ENCODE measurements around the gene NDUFAF5.

NDUFAF5 gene

DNA sequence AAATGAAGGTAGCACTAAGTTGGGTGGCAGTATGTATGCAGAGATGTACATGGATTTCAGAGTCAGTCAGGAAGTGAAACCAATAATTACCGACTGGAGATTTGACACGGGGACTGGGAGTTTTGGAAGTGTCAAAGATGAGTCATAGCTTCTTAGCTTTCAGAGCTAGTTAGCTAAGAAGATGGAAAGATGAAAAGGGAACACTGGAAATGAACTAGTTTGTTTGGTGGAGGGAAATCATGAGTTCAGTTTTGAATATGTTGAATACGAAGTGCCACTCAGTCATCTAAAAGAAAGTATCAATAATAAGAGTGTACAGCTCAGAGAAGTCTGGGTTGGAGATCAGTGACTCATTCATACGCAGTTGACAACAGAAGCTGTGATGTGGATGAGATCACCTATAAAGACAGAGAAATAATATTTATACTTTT lies 7.6 kb upstream of the NDUFAF5 start:
- no peak for DNase-seq (ENCODE audit: low read depth in 2 of 2)

DNA sequence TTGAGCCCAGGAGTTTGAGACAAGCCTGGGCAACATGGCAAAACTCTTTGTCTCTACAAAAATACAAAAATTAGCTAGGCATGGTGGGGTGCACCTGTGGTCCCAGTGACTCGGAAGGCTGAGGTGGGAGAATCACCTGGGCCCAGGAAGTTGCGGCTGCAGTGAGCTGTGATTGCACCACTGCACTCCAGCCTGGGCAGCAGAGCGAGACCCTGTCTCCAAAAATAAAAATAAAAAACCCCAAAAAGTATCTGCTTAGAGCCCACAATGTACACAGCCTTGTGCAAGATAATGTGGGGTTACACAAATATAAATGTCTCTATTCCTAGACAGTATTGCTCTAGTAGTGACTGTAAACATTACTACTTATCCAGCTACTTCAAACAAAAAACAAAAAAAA lies 6.0 kb upstream of the NDUFAF5 start:
- no peak for DNase-seq (ENCODE audit: low read depth in 2 of 2)

DNA sequence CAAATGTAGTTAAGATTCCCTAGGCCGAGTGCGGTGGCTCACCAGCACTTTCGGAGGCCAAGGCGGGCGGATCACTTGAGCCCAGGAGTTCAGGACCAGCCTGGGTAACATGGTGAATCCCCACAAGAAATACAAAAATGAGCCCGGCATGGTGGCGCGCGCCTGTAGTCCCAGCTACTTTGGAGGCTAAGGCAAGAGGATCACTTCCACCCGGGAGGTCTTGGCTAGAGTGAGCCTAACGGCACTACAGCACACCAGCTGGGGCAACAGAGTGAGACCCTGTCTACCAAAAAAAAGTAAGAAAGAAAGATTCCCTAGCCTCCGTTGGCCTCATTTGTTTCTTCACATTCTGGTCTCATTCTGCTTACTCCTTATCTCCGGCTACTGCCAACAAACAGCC lies 1.3 kb upstream of the NDUFAF5 start:
- no peak for DNase-seq (ENCODE audit: low read depth in 2 of 2)

DNA sequence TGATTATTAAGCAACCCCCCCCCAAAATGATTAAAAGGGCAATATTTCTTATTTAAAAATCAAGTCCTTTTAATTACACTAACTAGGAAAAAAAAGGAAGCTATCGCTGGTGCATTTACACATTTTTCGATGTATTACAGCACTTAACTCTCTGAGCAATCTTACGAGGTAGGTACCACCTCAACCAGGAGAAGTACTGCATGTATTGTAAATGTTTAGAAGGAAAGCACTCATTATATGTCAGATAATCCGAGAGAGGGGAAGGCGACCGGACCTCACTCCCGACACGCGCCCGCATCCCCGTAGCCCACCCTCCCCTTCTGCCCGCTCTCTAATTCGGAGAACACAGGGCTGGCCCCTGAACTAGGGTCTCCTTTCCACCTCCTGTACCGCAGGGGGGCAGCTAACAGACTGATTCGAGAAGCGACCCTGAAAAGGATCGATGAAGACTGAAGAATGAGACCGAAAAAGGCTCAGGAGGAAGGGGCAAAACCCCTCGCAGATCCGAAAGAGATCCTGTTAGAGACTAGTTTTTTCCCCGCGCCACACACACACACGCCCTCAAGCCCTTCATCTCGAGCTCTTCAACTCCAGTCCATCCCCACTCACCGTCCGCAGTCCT lies 446 bp upstream of the NDUFAF5 start:
- DNase-seq (ENCODE audit: low read depth in 2 of 2): no peak

DNA sequence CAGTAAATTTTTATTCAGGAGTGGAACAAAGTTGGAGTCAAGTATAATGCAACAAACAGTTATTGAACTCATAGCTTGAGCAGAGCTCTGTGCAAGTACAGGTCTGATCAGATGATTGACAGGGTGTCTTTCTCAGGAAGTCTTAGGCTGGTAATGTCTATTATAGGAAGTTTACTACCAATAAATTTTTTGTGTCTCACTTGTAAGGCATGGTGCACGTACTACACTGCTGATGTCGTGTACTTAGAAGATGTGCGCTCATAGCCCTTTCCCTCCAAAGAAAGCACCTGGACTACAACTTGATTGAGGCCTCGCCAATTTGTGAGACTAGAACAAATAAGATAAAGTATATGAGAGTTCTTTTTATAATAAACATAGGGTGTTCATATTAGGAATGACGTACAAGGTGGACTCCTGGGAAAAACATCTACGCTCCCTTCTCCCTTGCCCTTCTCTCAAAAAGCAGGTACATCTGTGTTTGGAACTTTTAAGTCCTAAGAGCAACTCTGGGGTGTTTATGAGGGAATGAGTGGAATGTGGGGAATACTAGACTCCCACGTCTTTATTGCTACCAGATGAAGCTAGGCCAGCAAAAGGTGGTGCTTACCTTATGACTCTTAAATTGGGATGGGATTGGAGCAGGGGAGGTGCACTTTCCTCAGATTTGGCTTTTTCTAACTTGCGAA lies 1.5 kb downstream of the NDUFAF5 start:
- DNase-seq (ENCODE audit: low read depth in 2 of 2): no peak

DNA sequence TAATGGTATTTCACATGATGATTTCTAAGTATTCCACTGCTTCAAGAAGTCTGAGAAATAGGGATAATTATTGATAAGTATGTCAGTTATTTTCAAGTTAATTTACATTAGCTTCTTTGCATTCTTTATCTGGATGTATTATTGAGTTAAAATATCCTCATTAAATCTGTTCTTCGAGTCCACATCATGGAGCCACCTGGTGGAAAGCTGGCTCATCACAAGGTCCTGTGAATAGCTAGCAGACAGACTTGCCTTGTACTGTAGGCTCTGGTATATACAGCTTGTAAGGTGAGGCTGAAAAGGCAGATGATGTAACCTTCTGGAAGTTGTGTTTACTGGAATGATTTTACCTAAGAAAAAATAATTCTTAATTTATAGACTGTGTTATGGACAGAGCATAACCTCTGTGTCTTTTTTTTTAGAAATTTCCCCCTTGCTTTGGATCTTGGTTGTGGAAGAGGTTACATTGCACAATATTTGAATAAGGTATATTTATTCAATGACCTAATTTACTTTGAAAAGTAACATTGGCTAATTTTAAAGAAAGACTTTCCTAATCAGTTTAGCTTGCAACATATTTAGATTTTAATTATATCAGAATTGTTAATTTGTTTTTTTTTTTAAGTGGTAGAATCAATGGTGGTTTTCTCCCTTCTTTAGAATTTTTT lies 3.5 kb downstream of the NDUFAF5 start:
- DNase-seq (ENCODE audit: low read depth in 2 of 2): no peak

DNA sequence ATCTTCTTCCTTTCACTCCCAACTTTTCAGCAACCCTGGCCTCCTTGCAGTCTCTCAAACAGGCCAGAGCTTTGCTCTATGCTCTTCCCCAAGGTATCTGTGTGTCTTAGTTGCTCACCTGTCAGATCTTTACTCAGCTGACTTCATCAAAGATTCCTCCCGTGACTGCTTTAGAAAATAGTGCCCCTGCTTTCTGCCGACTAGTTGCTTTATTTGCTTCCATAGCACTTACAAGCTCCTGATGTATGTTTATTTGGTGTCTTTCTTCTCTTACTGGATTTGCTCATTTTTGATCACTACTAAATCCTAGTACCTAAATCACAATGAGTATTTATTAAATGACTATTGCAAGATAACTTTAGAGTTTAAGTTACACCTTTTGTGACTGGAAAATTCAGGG lies 5.9 kb downstream of the NDUFAF5 start:
- DNase-seq (ENCODE audit: low read depth in 2 of 2): no peak

DNA sequence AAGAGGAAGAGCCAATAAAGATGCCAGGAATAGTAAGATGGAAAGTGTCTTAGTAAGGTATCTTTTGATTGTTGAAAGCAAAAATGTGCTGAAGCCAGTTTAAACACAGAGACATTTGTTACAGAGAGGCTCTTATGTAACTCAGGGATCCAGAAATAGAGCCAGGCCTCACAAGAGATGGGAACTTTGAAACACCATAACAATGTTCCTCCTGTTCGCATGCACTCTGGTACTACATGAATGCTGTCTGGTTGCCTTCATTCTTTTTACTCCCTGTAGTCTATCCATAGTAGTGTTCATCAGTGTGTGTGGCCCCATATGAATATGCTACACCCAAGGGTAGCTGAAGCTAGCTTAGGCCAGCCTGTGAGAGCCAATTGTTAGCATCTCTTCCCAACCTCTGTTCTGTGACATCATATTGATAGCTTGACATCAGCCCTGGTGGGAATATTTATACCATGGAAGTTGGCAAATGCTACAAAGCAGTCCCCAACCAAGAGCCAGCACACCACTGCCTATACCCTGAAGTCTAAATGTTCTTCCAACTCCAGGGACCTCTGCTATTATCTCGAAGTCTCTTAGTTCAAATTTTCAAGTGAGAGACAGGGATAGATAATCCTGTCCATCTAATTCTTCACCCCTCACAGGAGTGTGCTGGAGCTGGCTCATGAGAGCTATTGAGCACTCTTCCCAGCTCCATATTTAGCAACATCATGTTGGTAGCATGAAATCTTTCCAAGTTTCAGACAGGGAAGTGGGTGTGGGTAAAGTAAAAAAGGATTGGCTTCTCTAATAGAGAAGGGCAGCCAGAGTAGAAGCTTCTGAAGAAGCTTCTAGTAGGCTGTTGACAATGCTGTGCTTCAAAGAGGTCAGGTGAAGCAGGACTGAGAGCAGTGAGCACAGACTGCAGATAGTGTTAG lies 7.0 kb downstream of the NDUFAF5 start:
- no peak for DNase-seq (ENCODE audit: low read depth in 2 of 2)

DNA sequence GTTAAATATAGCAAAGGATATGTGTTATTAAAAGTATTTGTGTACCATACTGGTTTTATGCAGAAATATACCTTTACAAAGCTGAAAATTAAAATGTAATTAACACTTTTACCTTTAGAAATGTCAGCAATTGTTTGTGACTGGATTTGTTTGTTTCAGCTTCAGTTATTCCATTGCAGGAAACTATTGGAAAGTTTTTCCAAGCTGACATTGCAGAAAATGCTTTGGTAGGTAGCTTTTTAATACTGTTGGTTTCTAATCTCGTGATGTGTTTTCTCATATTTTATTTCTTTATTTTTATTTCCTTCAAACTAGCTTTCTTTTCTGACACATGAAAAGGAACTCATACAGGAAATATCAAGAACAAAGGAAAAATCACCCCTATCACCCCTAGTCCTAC lies 8.2 kb downstream of the NDUFAF5 start:
- DNase-seq (ENCODE audit: low read depth in 2 of 2): no peak

DNA sequence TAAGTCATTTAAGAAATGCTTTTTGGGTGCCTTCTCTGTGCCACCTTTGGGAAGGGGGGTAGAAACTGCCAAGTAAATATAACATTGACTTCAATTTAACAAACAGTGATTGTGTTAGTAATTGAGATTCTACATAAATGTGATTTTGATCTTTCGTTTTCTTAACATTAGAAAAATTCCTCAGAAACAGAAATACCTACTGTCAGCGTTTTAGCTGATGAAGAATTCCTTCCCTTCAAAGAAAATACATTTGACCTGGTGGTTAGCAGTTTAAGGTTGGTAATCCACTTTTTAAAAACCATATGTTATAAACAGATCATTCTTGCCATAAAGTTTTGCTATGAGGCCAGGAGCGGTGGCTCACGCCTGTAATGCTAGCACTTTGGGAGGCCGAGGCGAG lies 9.8 kb downstream of the NDUFAF5 start:
- DNase-seq (ENCODE audit: low read depth in 2 of 2): no peak

DNA sequence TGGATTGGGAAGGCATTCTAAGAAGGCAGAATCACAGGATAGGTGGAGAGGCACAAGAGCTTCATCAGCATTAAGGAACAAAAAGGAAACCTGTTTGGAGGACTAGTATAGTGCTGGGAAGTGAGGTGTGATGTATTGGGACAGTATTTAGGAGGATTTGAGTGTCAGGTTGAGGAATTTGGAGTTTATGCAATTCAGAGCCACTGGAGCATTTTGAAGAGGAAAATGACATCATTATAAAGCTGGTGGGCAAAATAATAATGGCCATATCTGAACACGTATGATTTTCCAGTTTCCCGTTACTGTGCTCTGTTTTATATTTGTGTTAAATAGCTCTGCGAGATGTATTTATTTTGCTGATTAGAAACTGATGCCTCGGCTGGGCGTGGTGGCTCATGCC lies 14.2 kb downstream of the NDUFAF5 start:
- no peak for DNase-seq (ENCODE audit: low read depth in 2 of 2)

DNA sequence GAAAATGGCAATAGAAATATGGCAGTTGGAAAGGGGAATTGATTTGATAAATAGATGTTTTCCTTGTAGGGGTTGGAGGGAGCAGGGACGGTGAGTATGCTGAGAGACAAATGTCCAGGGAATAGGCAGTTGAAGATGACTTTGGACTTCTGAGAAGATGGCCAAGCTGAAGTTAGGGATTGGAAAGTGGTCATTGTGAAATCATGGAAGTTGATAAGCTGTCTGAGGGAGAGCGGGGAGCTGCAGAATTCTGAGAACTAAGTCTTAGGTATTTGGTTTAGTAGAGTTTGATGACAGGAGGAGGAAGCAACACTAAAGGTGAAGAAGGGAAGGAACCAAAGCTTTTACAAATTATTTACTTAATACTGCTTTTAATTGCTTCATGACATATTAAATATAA lies 15.1 kb downstream of the NDUFAF5 start:
- no peak for DNase-seq (ENCODE audit: low read depth in 2 of 2)

DNA sequence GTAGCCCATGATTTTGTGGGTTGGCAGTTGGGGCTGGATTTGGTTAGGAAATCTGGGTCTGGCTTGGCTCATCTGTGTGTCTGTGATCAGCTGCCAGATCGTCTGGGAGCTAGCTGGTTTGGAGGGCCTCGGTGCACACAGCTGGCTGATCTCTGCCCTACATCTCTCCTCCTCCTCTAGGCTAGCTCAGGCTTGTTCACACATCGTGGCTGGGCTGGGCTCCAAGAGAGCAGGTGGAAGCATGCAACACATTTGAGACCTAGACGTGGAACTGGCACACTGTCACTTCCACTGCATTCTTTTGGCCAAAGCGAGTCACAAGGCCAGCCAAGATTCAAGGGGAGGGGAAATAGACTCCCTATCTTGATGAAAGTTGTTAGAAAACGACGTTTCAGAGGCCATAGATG lies 15.9 kb downstream of the NDUFAF5 start:
- DNase-seq (ENCODE audit: low read depth in 2 of 2): no peak

DNA sequence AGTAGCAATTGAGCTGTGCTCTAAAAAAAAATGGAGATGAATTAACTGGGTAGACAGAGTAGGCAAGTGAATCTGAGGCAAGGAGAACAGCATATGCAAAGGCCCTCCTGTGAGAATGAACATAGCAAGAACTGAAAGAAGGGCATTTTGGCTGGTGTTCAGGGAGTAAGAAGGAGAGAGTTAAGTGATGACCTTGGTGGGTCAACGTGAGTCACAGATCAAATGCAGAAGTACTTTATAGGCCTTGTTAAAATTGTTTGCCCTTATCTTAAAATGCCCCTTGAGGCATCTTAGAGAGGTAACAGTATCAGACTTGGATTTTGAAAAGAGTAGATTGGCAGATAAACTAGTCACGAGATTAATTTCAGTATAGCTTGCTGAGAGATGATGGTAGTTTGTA lies 24.5 kb downstream of the NDUFAF5 start:
- DNase-seq (ENCODE audit: low read depth in 2 of 2): no peak

DNA sequence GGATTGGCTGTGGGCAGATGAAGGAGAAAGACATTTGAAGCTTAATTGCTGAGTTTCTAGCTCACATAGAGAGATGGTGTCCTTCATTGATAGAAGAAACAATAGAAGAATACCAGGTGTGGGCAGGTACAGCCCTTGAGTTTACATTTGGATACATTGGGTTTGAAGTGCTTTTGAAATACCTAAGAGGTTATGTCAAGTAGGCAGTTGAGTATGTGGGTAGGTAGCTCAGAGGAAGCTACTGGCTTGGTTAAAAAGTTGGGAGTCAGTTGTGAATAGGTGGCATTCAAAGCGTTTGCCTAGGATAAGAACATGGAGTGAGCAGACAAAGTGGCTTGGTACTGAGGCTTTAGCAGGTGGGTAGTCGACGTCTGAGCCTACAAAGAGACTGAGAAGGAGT lies 25.0 kb downstream of the NDUFAF5 start:
- DNase-seq (ENCODE audit: low read depth in 2 of 2): no peak

DNA sequence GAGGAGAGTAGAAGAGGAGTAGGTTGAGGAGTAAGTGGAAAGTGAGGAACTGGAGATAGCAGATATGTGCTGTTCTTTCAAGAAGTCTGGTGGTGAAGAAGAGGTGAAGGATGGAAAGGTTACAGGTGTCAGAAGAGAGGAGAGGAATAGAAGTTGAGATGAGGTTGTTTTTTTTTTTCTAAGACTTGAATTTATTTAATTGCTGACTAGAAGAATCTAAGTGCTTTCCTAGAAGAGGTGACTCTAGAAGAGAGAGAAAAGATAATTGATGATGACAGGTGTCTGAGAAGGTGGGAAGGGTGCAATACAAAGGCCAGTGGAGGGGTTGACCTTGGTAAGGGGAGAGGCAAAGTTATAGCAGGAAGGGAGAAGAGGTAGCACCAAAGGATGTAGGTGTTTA lies 25.6 kb downstream of the NDUFAF5 start:
- DNase-seq (ENCODE audit: low read depth in 2 of 2): no peak

DNA sequence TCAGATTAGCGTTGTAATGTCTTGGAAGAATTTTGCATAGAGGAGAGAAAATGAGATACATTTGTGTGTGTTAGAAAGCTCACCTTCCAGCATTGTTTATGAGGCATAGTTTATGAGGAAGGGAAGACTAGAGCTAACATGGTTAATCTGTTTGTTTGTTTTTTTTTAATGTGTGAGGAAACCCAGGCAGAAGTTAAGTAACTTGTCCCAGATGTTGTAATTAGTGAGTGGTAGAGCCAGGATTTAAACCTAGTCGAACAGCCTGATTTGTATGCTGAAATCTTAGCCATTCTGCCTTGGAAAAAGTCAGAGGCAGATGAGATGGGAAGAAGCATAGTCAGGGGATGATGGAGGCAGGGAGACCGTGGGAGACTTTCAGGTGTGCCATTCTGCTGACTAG lies 29.1 kb downstream of the NDUFAF5 start:
- DNase-seq (ENCODE audit: low read depth in 2 of 2): no peak

DNA sequence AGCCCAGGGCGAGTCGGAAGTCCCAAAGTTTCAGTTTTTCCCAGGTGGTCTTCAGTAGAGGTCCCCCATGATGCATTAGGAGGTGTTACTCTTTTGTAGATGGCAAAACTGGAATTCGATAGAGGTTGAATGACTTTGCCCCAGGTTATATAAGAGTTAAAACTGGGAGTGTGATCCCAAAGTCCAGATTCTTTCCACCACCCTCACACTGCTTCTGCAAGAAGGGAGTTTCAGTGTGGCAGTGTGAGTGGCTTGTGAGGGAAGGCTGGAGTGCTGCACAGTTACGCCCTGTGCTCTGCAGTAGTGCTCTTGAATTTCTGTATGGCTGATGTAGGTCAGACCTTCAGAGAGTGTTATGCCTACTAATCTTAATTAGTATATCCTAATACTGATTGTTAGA lies 29.8 kb downstream of the NDUFAF5 start:
- DNase-seq (ENCODE audit: low read depth in 2 of 2): no peak

DNA sequence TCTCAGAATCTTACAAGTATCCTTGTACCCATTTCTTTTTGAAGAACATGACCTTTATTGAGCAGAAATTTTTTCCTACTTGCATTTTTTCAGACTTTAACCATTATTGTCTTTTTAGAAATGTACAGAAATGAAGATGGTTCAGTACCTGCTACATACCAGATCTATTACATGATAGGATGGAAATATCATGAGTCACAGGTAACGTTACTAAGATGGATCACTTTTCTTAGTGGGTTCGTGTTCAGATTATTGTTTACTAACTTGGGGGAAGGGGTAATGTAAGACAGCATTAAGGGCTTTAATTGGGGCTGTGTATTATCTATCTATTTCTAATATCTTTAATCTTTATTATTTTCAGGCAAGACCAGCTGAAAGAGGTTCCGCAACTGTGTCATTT lies 31.9 kb downstream of the NDUFAF5 start:
- no peak for DNase-seq (ENCODE audit: low read depth in 2 of 2)

DNA sequence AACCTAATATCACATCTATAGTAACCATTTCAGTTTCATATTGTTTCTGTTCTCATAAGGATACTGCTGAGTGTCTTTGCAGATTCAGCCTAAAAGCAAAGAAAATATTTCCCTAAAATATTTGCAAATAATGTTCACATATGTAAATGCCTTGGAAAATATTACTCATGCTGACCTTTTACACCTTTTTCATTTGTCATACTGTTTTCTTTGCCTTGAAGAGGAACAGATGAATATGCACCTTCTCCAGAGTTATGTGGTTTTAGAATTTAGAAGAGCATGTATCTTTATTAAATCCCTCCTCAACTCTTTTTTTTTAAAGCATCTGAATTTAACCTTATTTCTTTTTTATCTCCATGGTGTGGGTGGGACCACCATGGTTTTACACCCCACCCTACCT lies 32.5 kb downstream of the NDUFAF5 start:
- no peak for DNase-seq (ENCODE audit: low read depth in 2 of 2)

DNA sequence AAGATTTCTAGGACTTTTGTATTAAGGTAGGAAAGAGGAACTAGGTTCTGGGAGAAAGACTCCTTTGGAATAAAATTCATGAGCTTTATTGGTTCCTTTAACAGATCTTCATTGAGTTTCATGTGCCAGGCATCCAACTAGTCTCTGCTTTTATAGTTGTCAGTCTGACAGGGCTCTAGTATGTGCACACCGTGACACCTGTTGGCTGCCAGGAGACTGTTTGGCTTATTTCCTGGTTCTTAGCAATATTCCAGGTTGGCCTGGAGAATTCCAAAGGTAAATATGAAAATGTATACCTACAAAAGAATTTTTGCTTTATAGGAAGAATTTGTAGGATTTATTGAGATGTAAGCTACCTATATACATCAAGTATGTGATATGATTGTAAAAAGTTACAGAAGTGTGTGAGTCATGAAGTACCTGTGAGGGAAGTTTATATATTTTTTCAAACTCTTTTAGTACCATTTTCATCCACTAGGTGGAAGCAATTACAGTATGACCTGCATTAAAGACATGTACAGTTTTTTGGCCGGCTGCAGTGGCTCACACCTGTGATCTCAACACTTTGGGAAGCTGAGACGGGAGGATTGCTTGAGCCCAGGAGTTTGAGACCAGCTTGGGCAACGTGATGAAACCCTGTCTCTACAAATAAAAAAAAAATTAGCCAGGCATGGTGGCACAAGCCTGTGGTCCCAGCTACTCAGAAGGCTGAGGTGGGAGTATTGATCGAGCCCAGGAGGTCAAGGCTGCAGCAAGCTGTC lies 35.2 kb downstream of the NDUFAF5 start:
- DNase-seq (ENCODE audit: low read depth in 2 of 2): no peak

DNA sequence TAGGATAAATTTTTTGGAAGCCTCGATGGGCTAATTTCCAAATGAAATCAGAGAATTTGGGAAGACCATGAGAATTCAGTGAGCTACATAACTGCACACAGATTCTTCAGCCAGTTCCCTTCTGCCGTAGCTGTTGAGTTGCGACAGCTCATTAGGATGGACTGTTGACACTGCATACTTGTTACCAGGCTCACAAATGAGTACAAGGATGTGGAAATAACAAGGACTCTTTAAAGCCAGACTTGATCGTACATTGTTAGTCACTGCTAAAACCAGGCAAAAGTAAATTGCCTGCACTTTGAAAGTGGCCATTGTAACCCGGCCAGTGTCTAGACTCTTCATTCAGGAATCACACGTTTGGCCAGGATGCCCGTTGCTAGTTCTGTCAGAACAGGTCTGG lies 37.0 kb downstream of the NDUFAF5 start:
- DNase-seq (ENCODE audit: low read depth in 2 of 2): no peak

All from stimulated activated CD8-positive, alpha-beta memory T cell treated with anti-CD3 and anti-CD28 coated beads, Interleukin-15, amount 100 ng/mL, for 4 hours (primary cell).